IMR-90 (cell line): ENCODE measurements around the gene SLC35B2. TPM values are rescaled to one million over a fixed set of nuclear protein-coding genes. Genes with fewer than 3 reads are reported as not detected.

Source experiments
- ATAC-seq: fragments of 200-7000 bp; cut with Tn5 transposase; 2 replicates; pipeline ENCODE4 v1.9.1; 2020; ENCODE audit warnings: low read depth, mild to moderate bottlenecking, moderate library complexity
- BruUV-seq: library from RNA; stranded (reverse); fragments of 400-500 nt; replicated peaks from 2 replicates; lab custom pipeline; 2021; lab: Mats Ljungman, UMichigan
- CTCF ChIA-PET: fragments of 300-600 bp; formaldehyde crosslinking; extraction: SDS; loops from one replicate; lab custom pipeline; 2021; ENCODE audit warnings: antibody characterized with exemption; lab: Yijun Ruan, JAX
- POLR2A ChIA-PET: fragments of 300-600 bp; sonication (Branson Sonifier 250); formaldehyde crosslinking; loops from one replicate; lab custom pipeline; 2022; ENCODE audit warnings: antibody characterized with exemption; ENCODE audit not compliant: unreplicated experiment; lab: Charles Lee
- DNase-seq: peaks from one replicate; pipeline ENCODE4 v3.0.0; 2013
- H2AFZ ChIP-seq: replicated peaks from 2 replicates; pipeline ENCODE3; 2013; ENCODE audit warnings: low read length, mild to moderate bottlenecking; ENCODE audit not compliant: poor library complexity
- H2AK5ac ChIP-seq: 2 replicates; pipeline ENCODE4 v1.6.1; 2013; ENCODE audit warnings: low read depth, low read length, inconsistent platforms
- H2AK9ac ChIP-seq: replicated peaks from 2 replicates; pipeline ENCODE3; 2013; ENCODE audit warnings: mild to moderate bottlenecking, low read depth, low read length, moderate library complexity; ENCODE audit not compliant: poor library complexity
- H2BK120ac ChIP-seq: 2 replicates; pipeline ENCODE4 v1.6.1; 2013; ENCODE audit warnings: low read depth, low read length, inconsistent platforms
- H2BK15ac ChIP-seq: 3 replicates; pipeline ENCODE4 v1.6.1; 2013; ENCODE audit warnings: low read depth, low read length, inconsistent platforms
- H2BK20ac ChIP-seq: 2 replicates; pipeline ENCODE4 v1.6.1; 2013; ENCODE audit warnings: low read depth, mild to moderate bottlenecking, inconsistent platforms, low read length, moderate library complexity
- H2BK5ac ChIP-seq: 2 replicates; pipeline ENCODE4 v1.6.1; 2013; ENCODE audit warnings: mild to moderate bottlenecking, low read depth, low read length, inconsistent platforms; ENCODE audit not compliant: poor library complexity, severe bottlenecking
- H3K14ac ChIP-seq: replicated peaks from 2 replicates; pipeline ENCODE4 v1.6.1; 2013; ENCODE audit warnings: low read depth, low read length, inconsistent platforms
- H3K18ac ChIP-seq: 2 replicates; pipeline ENCODE4 v1.6.1; 2013; ENCODE audit warnings: low read depth, low read length, control low read depth
- H3K23ac ChIP-seq: 2 replicates; pipeline ENCODE4 v1.6.1; 2013; ENCODE audit warnings: low read depth, low read length, inconsistent platforms
- H3K27ac ChIP-seq: 2 replicates; pipeline ENCODE4 v1.5.1; 2013; ENCODE audit warnings: mild to moderate bottlenecking, control low read depth, low read length; ENCODE audit not compliant: insufficient read depth
- H3K27me3 ChIP-seq: 2 replicates; pipeline ENCODE4 v1.6.1; 2013; ENCODE audit warnings: low read length; ENCODE audit not compliant: control insufficient read depth, insufficient read depth
- H3K36me3 ChIP-seq: 2 replicates; pipeline ENCODE4 v1.6.1; 2013; ENCODE audit warnings: low read length, mixed read lengths; ENCODE audit not compliant: control insufficient read depth, insufficient read depth
- H3K4ac ChIP-seq: 2 replicates; pipeline ENCODE4 v1.6.1; 2013; ENCODE audit warnings: low read depth, low read length, inconsistent platforms
- H3K4me1 ChIP-seq: 2 replicates; pipeline ENCODE4 v1.6.1; 2013; ENCODE audit warnings: low read length, mixed read lengths; ENCODE audit not compliant: control insufficient read depth, insufficient read depth
- H3K4me2 ChIP-seq: 2 replicates; pipeline ENCODE4 v1.6.1; 2013; ENCODE audit warnings: low read depth, mild to moderate bottlenecking, control low read depth, low read length, moderate library complexity
- H3K4me3 ChIP-seq: 2 replicates; pipeline ENCODE4 v1.5.1; 2013; ENCODE audit warnings: low read depth, mild to moderate bottlenecking, control low read depth, low read length, moderate library complexity; ENCODE audit not compliant: insufficient read depth
- H3K56ac ChIP-seq: 2 replicates; pipeline ENCODE4 v1.6.1; 2013; ENCODE audit warnings: low read length, inconsistent platforms; ENCODE audit not compliant: insufficient read depth; ENCODE audit errors: extremely low read depth
- H3K79me1 ChIP-seq, 2 experiments: 2 replicates each; pipeline ENCODE4 v1.6.1; 2013; ENCODE audit warnings: low read length in 2 of 2, inconsistent platforms in 1 of 2, low read depth in 1 of 2
- H3K9ac ChIP-seq: 2 replicates; pipeline ENCODE4 v1.6.1; 2013; ENCODE audit warnings: low read depth, low read length, control low read depth
- H3K9me1 ChIP-seq: 2 replicates; pipeline ENCODE4 v1.6.1; 2013; ENCODE audit warnings: low read length, inconsistent platforms; ENCODE audit not compliant: insufficient read depth
- H3K9me3 ChIP-seq: 2 replicates; pipeline ENCODE4 v1.6.1; 2013; ENCODE audit warnings: low read length; ENCODE audit not compliant: control insufficient read depth, insufficient read depth
- H4K20me1 ChIP-seq: 2 replicates; pipeline ENCODE4 v1.6.1; 2013; ENCODE audit warnings: low read length, inconsistent platforms; ENCODE audit not compliant: insufficient read depth
- H4K5ac ChIP-seq: 2 replicates; pipeline ENCODE4 v1.6.1; 2013; ENCODE audit warnings: mild to moderate bottlenecking, low read depth, low read length, control low read depth
- H4K8ac ChIP-seq, 2 experiments: 2 replicates each; pipeline ENCODE4 v1.6.1; 2013; ENCODE audit warnings: low read depth in 2 of 2, low read length in 2 of 2, control low read depth in 1 of 2, inconsistent platforms in 1 of 2
- H4K91ac ChIP-seq: 2 replicates; pipeline ENCODE4 v1.6.1; 2013; ENCODE audit warnings: low read depth, low read length, inconsistent platforms; ENCODE audit not compliant: insufficient read depth
- BHLHE40 ChIP-seq: fragments of 150-350 bp; IDR thresholded peaks from 2 replicates; pipeline ENCODE4 v1.6.1; 2016; ENCODE audit warnings: mild to moderate bottlenecking, low read depth, low read length
- CEBPB ChIP-seq: IDR thresholded peaks from 2 replicates; pipeline ENCODE4 v1.6.1; 2012; ENCODE audit warnings: low read depth, low read length, improper control_type of control experiment
- ELK1 ChIP-seq: fragments of 150-350 bp; IDR thresholded peaks from 2 replicates; pipeline ENCODE4 v1.6.1; 2016; ENCODE audit warnings: low read depth, mild to moderate bottlenecking, low read length, moderate library complexity, borderline replicate concordance
- FOS ChIP-seq: fragments of 150-350 bp; IDR thresholded peaks from 2 replicates; pipeline ENCODE4 v1.6.1; 2016; ENCODE audit warnings: low read depth, low read length
- MXI1 ChIP-seq: IDR thresholded peaks from 2 replicates; pipeline ENCODE4 v1.6.1; 2012; ENCODE audit warnings: low read depth, mild to moderate bottlenecking, low read length, moderate library complexity, borderline replicate concordance
- RCOR1 ChIP-seq: IDR thresholded peaks from 2 replicates; pipeline ENCODE4 v1.6.1; 2012; ENCODE audit warnings: mild to moderate bottlenecking, low read length, improper control_type of control experiment; ENCODE audit not compliant: insufficient replicate concordance
- RFX5 ChIP-seq: IDR thresholded peaks from 2 replicates; pipeline ENCODE4 v1.8.0; 2012; ENCODE audit warnings: low read depth, mild to moderate bottlenecking, low read length, moderate library complexity
- WGBS, 2 experiments: methylation state at CpG; one replicate each; pipeline versions ENCODE4 v1.1.5 to v1.1.7; 2013; ENCODE audit warnings: missing lambda C conversion rate in 2 of 2; ENCODE audit not compliant: insufficient read length in 1 of 2; ENCODE audit errors: extremely low coverage in 2 of 2; 5-methylcytosine and 5-hydroxymethylcytosine counted together
- dilution Hi-C: fragments of 300-500 bp; cut with HindIII; formaldehyde crosslinking; loops from one replicate; pipeline ENCODE4 v1.14.3; 2018; ENCODE audit warnings: low sequenced_read_pairs; ENCODE audit not compliant: unreplicated experiment
- in situ Hi-C: fragments of 300-500 bp; cut with MboI; formaldehyde crosslinking; loops from 3 replicates; pipeline ENCODE4 v1.14.3; 2019; ENCODE audit warnings: low sequenced_read_pairs, inconsistent platforms, mixed read lengths
- intact Hi-C: fragments of 100-400 bp; cut with micrococcal nuclease; formaldehyde crosslinking; loops from 2 replicates; pipeline ENCODE4 v1.10.0; 2022
- polyA plus RNA-seq, 3 experiments: library from polyadenylated mRNA; depleted of rRNA; stranded (reverse); fragments of >200 nt; gene quantifications; 2 replicates each; pipeline ENCODE4 v1.2.3, GENCODE V29; 2012; ENCODE audit warnings: low replicate concordance in 1 of 3
- total RNA-seq: library from RNA; depleted of rRNA; stranded (reverse); fragments of >200 nt; gene quantifications from 2 replicates; pipeline ENCODE4 v1.2.3, GENCODE V29; 2012
- TF ChIP-seq, protein P1 (sequence below): fragments of 150-350 bp; IDR thresholded peaks from 2 replicates; pipeline ENCODE4 v1.6.1; 2017; ENCODE audit warnings: mild to moderate bottlenecking, antibody characterized with exemption, low read length, low read depth
- TF ChIP-seq, protein P2 (sequence below): conservative IDR thresholded peaks from 2 replicates; pipeline ENCODE4 v1.5.1; 2012; ENCODE audit warnings: mild to moderate bottlenecking, low read depth, low read length, improper control_type of control experiment

SLC35B2 gene
- total and polyA plus RNA-seq, 2 of the 4 experiments (the other 2 are of a cell fraction), result 51.4 to 89.9 TPM

DNA sequence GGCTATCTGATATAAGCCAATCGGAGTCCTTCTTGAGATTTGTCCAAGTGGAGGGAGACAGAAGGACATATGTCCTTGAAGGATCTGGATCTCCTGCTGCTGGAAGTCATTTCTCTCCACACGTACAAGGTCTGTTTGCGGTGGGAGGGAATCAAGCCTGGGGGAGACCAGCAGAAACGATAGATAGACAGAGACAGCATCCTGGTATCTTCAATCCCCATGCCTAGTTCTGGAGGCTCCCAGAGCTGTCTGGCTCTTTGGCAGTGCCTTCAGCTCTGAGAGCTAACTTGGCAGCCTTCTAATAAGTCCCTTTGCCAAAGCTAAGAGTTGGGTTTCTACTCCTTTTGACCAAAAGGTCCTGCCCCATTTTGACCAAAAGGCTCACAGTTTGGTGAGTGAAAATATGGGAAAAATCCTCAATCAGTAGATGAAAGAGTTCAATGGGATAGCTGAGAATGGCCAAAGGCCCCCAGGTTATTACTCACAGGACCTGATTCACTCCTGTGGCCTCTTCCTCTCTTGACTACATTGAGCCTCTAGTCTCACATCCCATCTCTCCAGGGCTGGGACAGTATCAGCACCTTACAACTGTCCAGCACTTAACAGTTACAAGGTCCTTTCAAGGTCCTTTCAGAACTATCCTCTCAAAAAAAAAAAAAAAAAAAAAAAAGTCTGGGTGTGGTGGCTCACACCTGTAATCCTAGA is 35.5 kb upstream of the SLC35B2 start:
- Histone ChIP-seq H2BK20ac (no peak overlapping the region), H3K18ac (no peak overlapping the region), H4K91ac (no peak overlapping the region), H3K27ac (no peak overlapping the region), H3K4me1 (no peaks in the 10 kb centered on the region), H3K27me3 (peaks cover 63% of the 10 kb centered on the region), H3K9me3 (no peaks in the 10 kb centered on the region), H3K4me2 (no peak overlapping the region), H3K14ac (no peak overlapping the region), H4K20me1 (no peaks in the 10 kb centered on the region), H2AK5ac (no peak overlapping the region), H3K56ac (no peak overlapping the region), H2BK120ac (no peak overlapping the region), H2AK9ac (no peak overlapping the region), H3K9ac (no peak overlapping the region), H3K9me1 (no peaks in the 10 kb centered on the region; the same call in 1 of the 2 replicates), H3K36me3 (no peaks in the 10 kb centered on the region), H3K79me1 (no peaks in the 10 kb centered on the region), H4K8ac (no peak overlapping the region), H4K5ac (no peak overlapping the region), H3K23ac (no peak overlapping the region), H2BK5ac (no peak overlapping the region), H2BK15ac (no peak overlapping the region), H3K4ac (no peak overlapping the region), H2AFZ (no peak overlapping the region), H3K4me3 (no peak overlapping the region)
- no CpG with 5 or more reads among the region's 4 CpGs for WGBS, 2 experiments
- in situ Hi-C loops (no loop called here), dilution Hi-C loops (no loop called here), intact Hi-C loops (no loop called here)
- no peak for ATAC-seq
- no TSS peak for BruUV-seq
- no peak for TF ChIP-seq RFX5
- TF ChIP-seq ELK1, result no peak
- TF ChIP-seq BHLHE40, result no peak
- no peak for TF ChIP-seq FOS
- no peak for TF ChIP-seq RCOR1
- TF ChIP-seq CEBPB, result no peak
- TF ChIP-seq, protein P1, sequence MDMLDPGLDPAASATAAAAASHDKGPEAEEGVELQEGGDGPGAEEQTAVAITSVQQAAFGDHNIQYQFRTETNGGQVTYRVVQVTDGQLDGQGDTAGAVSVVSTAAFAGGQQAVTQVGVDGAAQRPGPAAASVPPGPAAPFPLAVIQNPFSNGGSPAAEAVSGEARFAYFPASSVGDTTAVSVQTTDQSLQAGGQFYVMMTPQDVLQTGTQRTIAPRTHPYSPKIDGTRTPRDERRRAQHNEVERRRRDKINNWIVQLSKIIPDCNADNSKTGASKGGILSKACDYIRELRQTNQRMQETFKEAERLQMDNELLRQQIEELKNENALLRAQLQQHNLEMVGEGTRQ, result no peak
- TF ChIP-seq, protein P2, sequence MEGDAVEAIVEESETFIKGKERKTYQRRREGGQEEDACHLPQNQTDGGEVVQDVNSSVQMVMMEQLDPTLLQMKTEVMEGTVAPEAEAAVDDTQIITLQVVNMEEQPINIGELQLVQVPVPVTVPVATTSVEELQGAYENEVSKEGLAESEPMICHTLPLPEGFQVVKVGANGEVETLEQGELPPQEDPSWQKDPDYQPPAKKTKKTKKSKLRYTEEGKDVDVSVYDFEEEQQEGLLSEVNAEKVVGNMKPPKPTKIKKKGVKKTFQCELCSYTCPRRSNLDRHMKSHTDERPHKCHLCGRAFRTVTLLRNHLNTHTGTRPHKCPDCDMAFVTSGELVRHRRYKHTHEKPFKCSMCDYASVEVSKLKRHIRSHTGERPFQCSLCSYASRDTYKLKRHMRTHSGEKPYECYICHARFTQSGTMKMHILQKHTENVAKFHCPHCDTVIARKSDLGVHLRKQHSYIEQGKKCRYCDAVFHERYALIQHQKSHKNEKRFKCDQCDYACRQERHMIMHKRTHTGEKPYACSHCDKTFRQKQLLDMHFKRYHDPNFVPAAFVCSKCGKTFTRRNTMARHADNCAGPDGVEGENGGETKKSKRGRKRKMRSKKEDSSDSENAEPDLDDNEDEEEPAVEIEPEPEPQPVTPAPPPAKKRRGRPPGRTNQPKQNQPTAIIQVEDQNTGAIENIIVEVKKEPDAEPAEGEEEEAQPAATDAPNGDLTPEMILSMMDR, result no peak
- no peak for TF ChIP-seq MXI1
- ChIA-PET POLR2A (no interaction called here), CTCF (interaction anchor here (0.7 kb wide), 1 partner anchor 25 kb away, joined by 3 read pairs; no protein-coding TSS in a partner anchor)
- DNase-seq, result no peak
